Hematopoietic multipotent progenitor cell treated with erythropoietin and hydrocortisone succinate and interleukin-3 and kit ligand, for 8 days (in vitro differentiated cells): ENCODE data around the gene KIAA0319L.
A peak's percentile ranks its signal among the peaks of the same experiment; 100 is the strongest.

Source experiments
- DNase-seq: peaks from one replicate; pipeline ENCODE4 v3.0.0-alpha.2; 2015

The KIAA0319L gene

DNA sequence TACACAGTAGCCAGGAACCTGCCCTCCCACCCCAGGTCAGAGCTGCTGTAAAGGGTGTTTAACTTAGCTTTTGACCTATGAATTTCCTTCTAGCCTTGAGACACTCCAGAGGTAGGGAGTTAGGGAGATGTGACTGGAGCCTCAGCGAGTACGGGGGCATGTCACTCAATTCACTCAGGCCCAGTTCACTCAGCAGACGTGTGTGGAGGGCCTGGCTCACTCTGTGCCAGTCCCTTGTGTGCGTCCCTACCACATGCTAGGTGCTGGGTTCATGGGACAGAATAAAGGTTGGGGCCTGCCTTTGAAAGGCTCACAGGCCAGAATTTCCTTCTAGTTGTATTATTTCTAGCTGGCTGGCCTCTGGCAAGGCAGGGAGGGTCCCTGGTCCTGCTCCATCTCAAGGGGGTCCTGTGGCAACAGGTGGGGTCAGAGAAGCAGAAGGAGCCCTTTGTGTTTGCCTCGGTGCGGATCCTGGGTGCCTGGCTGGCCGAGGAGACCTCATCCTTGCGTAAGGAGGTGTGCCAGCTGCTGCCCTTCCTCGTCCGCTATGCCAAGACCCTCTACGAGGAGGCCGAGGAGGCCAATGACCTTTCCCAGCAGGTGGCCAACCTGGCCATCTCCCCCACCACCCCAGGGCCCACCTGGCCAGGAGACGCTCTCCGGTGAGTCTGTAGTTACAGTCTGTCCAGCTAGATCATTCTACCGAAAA is 4.9 kb upstream of the KIAA0319L start:
- DNase-seq = no peak

GRCh38 chr1:35561297-35561971 is 4.2 kb upstream of the KIAA0319L start:
- DNase-seq = no peak

DNA sequence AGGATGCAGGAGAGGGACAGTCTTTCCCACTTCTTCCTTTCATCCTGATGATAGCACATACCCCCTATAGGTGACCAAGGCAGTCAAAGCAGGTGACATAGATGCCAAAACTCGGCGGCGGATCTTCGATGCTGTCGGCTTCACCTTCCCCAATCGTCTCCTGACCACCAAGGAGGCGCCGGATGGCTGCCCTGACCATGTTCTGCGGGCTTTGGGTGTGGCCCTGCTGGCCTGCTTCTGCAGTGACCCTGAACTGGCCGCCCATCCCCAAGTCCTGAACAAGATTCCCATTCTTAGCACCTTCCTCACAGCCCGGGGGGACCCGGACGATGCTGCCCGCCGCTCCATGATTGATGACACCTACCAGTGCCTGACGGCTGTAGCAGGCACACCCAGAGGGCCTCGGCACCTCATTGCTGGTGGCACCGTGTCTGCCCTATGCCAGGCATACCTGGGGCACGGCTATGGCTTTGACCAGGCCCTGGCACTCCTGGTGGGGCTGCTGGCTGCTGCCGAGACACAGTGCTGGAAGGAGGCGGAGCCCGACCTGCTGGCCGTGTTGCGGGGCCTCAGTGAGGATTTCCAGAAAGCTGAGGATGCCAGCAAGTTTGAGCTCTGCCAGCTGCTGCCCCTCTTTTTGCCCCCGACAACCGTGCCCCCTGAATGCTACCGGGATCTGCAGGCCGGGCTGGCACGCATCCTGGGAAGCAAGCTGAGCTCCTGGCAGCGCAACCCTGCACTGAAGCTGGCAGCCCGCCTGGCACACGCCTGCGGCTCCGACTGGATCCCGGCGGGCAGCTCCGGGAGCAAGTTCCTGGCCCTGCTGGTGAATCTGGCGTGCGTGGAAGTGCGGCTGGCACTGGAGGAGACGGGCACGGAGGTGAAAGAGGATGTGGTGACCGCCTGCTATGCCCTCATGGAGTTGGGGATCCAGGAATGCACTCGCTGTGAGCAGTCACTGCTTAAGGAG is 3.3 kb upstream of the KIAA0319L start:
- DNase-seq = no peak

- DNase-seq = no peak
Measured at GRCh38 chr1:35559317-35559944, 2.2 kb upstream of the KIAA0319L start.

GRCh38 chr1:35558374-35559316 is 1.4 kb upstream of the KIAA0319L start:
- DNase-seq = peak; percentile 34

GRCh38 chr1:35557611-35558373 is 589 bp upstream of the KIAA0319L start, which contains the start of gene NCDN:
Gene NCDN (plus strand): TSS chr1:35557799. CDS start chr1:35558191, 392 bp downstream.
- DNase-seq = peak; percentile 96

GRCh38 chr1:35556484-35557117 is 602 bp downstream of the KIAA0319L start:
- DNase-seq = peak; percentile 58

GRCh38 chr1:35555601-35556477 is 1.4 kb downstream of the KIAA0319L start:
- DNase-seq = no peak

GRCh38 chr1:35555212-35555584 is 2.0 kb downstream of the KIAA0319L start:
- no peak for DNase-seq

DNA sequence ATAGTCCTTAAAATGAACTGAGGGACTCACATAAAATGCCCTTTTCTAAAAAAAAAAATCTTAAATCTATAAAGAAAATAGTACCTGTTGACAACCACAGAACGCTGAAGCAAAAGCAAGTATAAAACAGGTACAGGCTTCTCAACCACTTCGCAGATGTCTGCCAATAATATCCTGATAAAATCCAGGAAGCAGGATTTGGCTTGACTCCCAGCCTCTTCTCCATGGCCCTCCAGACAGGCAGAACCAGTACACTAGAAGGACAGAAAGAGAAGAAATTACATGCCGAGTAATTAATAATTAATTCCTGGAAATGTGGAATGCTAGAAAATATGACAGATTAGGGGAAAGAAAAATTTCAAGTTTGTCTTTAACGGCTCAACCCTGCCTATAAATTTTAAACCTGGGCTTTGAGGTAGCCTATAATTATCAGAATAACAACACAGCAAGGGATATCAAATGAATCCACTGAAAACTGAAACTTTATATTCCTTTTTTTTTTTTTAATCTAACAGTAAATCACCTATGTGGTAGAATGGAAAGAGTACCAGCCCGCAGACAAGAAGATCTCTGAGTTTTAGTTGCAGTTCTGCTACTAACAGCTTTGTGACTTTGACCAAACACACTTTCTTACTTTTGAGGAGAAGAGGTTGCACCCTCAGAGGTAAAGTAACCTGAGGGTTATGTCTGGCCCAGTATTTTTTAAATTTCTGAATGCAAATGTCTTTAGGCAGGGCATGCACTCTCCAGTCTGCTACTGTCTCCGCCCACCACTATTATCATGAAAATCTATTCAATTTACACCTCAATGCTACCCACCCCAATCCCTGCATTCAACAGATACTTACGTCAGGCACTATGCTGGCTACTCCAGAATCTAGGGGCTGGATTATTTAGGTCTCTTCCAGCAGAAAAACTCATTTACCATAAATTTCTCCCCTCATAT is 2.7 kb downstream of the KIAA0319L start:
- no peak for DNase-seq

DNA sequence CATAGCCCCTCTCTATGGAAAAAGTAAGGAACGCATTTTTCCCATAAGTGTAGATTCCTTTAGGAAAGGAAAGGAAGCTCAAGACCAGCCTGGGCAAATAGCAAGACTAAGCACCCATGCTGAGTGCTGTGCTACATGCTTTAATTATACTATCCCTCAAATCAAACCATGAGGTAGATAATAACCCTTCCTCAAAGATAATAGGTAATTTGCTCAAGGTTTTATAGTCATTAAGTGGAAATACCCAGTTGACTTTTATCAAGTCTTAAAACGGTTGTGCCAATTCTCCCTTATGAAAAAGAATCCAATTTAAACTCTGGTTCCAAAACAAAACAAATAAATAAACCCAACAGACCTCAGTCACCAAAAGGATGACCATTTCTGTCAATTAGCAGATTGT is 3.4 kb downstream of the KIAA0319L start:
- no peak for DNase-seq

DNA sequence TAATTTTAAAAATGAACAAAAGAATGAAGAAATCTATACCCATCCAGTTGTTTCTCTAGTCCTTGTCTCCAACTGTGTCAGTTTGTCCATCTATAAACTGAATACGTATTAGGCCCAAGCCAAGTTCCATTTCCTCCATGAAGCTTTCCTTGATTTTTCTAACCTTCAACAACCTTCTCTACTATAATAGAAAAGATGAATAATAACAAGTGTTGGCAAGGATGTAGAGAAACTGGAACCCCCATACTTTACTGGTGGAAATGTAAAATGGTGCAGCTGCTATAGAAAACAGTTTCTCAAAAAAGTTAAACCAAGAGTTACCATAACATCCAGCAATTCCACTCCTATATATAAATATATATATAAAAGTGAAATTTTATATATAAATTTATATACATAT is 10.6 kb downstream of the KIAA0319L start:
- no peak for DNase-seq

GRCh38 chr1:35544976-35545375 is 12.2 kb downstream of the KIAA0319L start:
- peak; percentile 92 for DNase-seq

- no peak for DNase-seq
Measured at GRCh38 chr1:35539824-35540261, 17.4 kb downstream of the KIAA0319L start.

DNA sequence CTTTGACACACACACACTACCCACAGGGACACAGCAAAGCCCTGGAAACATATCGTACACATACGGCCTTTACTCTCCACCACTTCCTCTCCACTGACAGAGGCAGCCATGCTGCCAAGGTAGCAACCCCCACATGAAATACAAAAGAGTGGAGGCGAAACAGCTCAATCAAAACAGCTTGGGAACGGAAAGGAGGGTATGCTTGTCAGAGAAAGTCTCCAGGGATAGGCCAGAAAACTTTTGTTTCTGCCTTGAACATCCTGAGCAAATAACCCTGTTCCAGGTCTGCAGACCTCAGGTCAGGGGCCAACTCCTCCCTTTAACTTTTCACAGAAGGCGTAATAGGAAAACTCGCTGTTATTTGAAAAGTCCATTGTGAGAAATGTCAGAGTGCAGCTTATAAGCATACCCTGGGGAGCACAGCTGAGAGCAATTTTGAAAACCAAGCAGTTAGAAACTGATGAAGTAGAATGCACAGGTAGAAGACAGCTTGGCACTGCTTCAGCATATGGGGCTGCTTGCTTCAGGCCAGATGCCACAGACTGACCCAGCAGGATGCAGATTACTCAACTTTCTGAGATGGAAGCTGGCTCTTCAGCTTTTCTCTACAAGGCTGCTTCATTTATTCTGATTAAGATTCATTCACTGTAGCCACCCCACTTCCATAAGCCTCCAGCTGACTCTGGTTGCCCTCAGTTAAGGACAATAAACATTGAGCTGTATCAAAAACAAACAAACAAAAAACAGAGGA is 18.0 kb downstream of the KIAA0319L start:
- DNase-seq = peak; percentile 21

GRCh38 chr1:35537806-35538205 is 19.4 kb downstream of the KIAA0319L start:
- no peak for DNase-seq

- DNase-seq = no peak
Measured at GRCh38 chr1:35536556-35537162, 20.5 kb downstream of the KIAA0319L start.
